RWPE1 (cell line): ENCODE data around the gene PHLPP1.

Experiments used
- CTCF ChIA-PET: fragments of 350-600 bp; sonication (Branson Sonifier 250); formaldehyde crosslinking; extraction: SDS; loops from one replicate; lab custom pipeline; 2021; lab: Yijun Ruan, JAX
- POLR2A ChIA-PET: fragments of 400-600 bp; formaldehyde crosslinking; extraction: SDS; loops from one replicate; lab custom pipeline; 2020; ENCODE audit warnings: antibody characterized with exemption; ENCODE audit not compliant: low non-redundant PET; lab: Yijun Ruan, JAX
- DNase-seq: peaks from one replicate; pipeline ENCODE4 v3.0.0; 2012; ENCODE audit warnings: low spot score
- H3K27ac ChIP-seq: fragments of 450-650 bp; 2 replicates; pipeline ENCODE4 v1.5.1; 2017
- CTCF ChIP-seq: fragments of 450-650 bp; conservative IDR thresholded peaks from 2 replicates; pipeline ENCODE4 v1.5.1; 2017; ENCODE audit warnings: low read depth, mild to moderate bottlenecking

PHLPP1 gene

GRCh38 chr18:62991959-62992358, 276.6 kb downstream of the PHLPP1 start:
- no peak overlapping the region for H3K27ac ChIP-seq
- DNase-seq = no peak
- TF ChIP-seq CTCF = no peak
- ChIA-PET POLR2A (no interaction called here), CTCF (no interaction called here)

- no peak for DNase-seq
- POLR2A ChIA-PET = interaction anchor here (0.6 kb wide), 1 partner anchor 468 kb away, joined by 3 read pairs; no protein-coding TSS in a partner anchor
- H3K27ac ChIP-seq = no peak overlapping the region
- no peak for TF ChIP-seq CTCF
- CTCF ChIA-PET = no interaction called here
Observed at GRCh38 chr18:62992877-62993365, 277.6 kb downstream of the PHLPP1 start.

- no peak overlapping the region for H3K27ac ChIP-seq
- ChIA-PET POLR2A (no interaction called here), CTCF (interaction anchor here (1.2 kb wide), 1 partner anchor 411 kb away, joined by 3 read pairs; no protein-coding TSS in a partner anchor)
- DNase-seq = no peak
- TF ChIP-seq CTCF = no peak
Observed at GRCh38 chr18:62996566-62996965, 281.2 kb downstream of the PHLPP1 start.

- H3K27ac ChIP-seq = no peak overlapping the region
- POLR2A ChIA-PET = no interaction called here
- no peak for DNase-seq
- CTCF ChIA-PET = interaction anchor here (0.6 kb wide), 1 partner anchor 15 kb away, joined by 3 read pairs; no protein-coding TSS in a partner anchor
- TF ChIP-seq CTCF = no peak
Observed at GRCh38 chr18:62997076-62997475, 281.7 kb downstream of the PHLPP1 start.

- H3K27ac ChIP-seq = no peak overlapping the region
- DNase-seq = no peak
- CTCF ChIA-PET = no interaction called here
- no peak for TF ChIP-seq CTCF
- POLR2A ChIA-PET = no interaction called here
Observed at GRCh38 chr18:62998443-62998842, 283.1 kb downstream of the PHLPP1 start.

- no peak overlapping the region for H3K27ac ChIP-seq
- ChIA-PET CTCF (no interaction called here), POLR2A (no interaction called here)
- no peak for TF ChIP-seq CTCF
- no peak for DNase-seq
Observed at GRCh38 chr18:62999392-62999791, 284.1 kb downstream of the PHLPP1 start.
